Ishikawa (cell line): ENCODE measurements around the gene RBPJ.

Experiments
- CEBPB ChIP-seq: IDR thresholded peaks from 2 replicates; pipeline ENCODE4 v1.6.1; 2012
- CREB1 ChIP-seq: IDR thresholded peaks from 2 replicates; pipeline ENCODE4 v1.6.1; 2012; ENCODE audit warnings: low read depth
- EGR1 ChIP-seq: IDR thresholded peaks from 2 replicates; pipeline ENCODE4 v1.6.1; 2012
- EP300 ChIP-seq: IDR thresholded peaks from 2 replicates; pipeline ENCODE4 v1.6.1; 2012; ENCODE audit warnings: borderline replicate concordance
- FOXM1 ChIP-seq: IDR thresholded peaks from 2 replicates; pipeline ENCODE4 v1.6.1; 2012; ENCODE audit warnings: low read depth, borderline replicate concordance
- NFIC ChIP-seq: IDR thresholded peaks from 2 replicates; pipeline ENCODE4 v1.6.1; 2012
- RAD21 ChIP-seq: IDR thresholded peaks from 2 replicates; pipeline ENCODE4 v1.6.1; 2012; ENCODE audit warnings: low read depth
- TAF1 ChIP-seq: IDR thresholded peaks from 2 replicates; pipeline ENCODE4 v1.6.1; 2012; ENCODE audit warnings: low read depth, mild to moderate bottlenecking
- TCF12 ChIP-seq: IDR thresholded peaks from 2 replicates; pipeline ENCODE4 v1.6.1; 2012; ENCODE audit warnings: low read depth
- TEAD4 ChIP-seq: IDR thresholded peaks from 2 replicates; pipeline ENCODE4 v1.6.1; 2012
- YY1 ChIP-seq: IDR thresholded peaks from 2 replicates; pipeline ENCODE4 v1.6.1; 2012; ENCODE audit warnings: low read depth
- ZBTB7A ChIP-seq: IDR thresholded peaks from 2 replicates; pipeline ENCODE4 v1.6.1; 2012; ENCODE audit warnings: low read depth
- TF ChIP-seq, protein P1 (sequence below): IDR thresholded peaks from 2 replicates; pipeline ENCODE4 v1.6.1; 2012; ENCODE audit warnings: low read depth, mild to moderate bottlenecking
- TF ChIP-seq, protein P2 (sequence below): IDR thresholded peaks from 2 replicates; pipeline ENCODE4 v1.6.1; 2012
- TF ChIP-seq, protein P3 (sequence below): IDR thresholded peaks from 2 replicates; pipeline ENCODE4 v1.6.1; 2012

Gene RBPJ

DNA sequence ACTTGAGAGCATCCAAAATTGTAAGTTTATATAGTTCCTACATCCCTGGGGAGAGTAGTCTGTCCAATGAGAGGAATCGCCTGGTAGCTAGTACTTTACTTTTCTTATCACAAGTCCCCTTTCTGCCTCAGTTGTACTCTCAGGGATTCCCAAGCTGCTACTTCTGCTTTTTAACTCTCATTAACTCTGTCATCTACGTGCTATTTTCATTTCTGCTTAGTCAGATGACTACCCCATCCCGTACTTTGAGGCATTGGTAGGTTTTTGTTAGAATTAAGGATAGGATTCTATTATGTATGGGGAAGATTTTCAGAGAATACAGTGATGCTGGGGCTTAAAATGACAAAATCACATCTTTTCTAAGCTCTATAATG lies 24.7 kb downstream of the RBPJ start:
- TF ChIP-seq TAF1, result no peak

DNA sequence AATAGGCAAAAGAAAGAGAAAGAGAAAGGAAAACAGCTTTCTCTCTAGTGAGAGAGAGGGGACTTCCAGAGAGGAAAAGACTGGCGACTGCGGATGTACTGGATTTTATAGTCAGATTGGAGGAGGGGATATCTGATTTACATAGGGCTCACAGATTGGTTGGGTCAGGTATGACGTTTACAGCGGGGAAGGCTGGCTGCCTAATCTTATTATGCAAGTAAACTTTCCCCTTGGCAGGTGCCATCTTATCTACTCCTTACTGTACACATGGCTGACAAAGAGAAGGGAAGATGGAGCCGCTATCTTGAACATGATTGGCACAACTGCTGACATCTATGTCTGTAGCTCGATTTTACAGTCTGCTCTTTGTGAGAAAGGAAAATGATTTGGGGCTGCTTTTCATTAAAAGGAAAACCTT lies 25.4 kb downstream of the RBPJ start:
- TF ChIP-seq, protein P1, sequence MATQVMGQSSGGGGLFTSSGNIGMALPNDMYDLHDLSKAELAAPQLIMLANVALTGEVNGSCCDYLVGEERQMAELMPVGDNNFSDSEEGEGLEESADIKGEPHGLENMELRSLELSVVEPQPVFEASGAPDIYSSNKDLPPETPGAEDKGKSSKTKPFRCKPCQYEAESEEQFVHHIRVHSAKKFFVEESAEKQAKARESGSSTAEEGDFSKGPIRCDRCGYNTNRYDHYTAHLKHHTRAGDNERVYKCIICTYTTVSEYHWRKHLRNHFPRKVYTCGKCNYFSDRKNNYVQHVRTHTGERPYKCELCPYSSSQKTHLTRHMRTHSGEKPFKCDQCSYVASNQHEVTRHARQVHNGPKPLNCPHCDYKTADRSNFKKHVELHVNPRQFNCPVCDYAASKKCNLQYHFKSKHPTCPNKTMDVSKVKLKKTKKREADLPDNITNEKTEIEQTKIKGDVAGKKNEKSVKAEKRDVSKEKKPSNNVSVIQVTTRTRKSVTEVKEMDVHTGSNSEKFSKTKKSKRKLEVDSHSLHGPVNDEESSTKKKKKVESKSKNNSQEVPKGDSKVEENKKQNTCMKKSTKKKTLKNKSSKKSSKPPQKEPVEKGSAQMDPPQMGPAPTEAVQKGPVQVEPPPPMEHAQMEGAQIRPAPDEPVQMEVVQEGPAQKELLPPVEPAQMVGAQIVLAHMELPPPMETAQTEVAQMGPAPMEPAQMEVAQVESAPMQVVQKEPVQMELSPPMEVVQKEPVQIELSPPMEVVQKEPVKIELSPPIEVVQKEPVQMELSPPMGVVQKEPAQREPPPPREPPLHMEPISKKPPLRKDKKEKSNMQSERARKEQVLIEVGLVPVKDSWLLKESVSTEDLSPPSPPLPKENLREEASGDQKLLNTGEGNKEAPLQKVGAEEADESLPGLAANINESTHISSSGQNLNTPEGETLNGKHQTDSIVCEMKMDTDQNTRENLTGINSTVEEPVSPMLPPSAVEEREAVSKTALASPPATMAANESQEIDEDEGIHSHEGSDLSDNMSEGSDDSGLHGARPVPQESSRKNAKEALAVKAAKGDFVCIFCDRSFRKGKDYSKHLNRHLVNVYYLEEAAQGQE, result no peak
- TF ChIP-seq RAD21, result no peak
- TF ChIP-seq EGR1, result no peak
- TF ChIP-seq CREB1, result no peak
- TF ChIP-seq NFIC, result no peak
- TF ChIP-seq FOXM1, result no peak
- no peak for TF ChIP-seq TEAD4
- no peak for TF ChIP-seq EP300

DNA sequence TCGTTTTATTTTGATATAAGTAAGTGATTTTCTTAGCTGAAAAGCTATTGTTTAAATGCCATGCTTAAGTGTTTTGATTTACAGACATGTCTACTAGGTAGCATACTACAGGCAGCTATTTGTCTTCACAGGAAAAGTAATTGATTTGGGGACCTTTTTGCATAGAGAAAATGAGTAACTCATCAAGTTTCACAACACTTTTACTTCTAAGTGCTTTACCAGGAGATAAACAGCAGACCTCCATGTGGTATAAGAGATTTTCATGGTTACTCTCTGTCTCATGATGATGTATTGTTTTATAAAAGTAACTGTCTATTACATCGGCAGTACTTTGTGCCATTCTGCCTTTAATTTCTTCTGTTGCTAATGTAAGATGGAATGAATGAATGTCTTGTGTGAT lies 28.7 kb downstream of the RBPJ start:
- no peak for TF ChIP-seq NFIC
- no peak for TF ChIP-seq RAD21
- TF ChIP-seq, protein P2, sequence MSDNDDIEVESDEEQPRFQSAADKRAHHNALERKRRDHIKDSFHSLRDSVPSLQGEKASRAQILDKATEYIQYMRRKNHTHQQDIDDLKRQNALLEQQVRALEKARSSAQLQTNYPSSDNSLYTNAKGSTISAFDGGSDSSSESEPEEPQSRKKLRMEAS, result no peak
- TF ChIP-seq FOXM1, result no peak
- TF ChIP-seq ZBTB7A, result no peak
- no peak for TF ChIP-seq TAF1
- TF ChIP-seq EGR1, result no peak
- no peak for TF ChIP-seq TEAD4
- TF ChIP-seq YY1, result no peak

DNA sequence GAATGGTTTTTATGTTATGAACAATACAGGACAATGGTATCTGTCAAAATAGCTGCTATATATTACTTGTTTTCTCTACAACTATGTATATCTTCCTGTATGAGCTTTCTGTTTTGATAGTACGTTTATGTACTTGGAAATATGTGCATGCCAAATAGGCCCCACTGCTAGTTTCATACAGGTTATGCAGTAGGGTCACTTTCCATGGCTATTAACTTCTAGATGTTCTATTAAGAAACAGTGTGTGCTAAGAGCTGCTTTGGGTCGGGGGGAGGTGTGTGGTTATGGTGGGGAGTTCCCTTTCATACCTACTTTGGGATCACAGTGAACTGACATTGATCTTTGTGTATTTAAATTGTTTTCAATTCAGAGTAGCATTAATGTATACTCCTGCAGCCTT lies 30.9 kb downstream of the RBPJ start:
- TF ChIP-seq ZBTB7A (no peak), TAF1 (no peak), FOXM1 (no peak), CREB1 (no peak), TEAD4 (no peak)
- TF ChIP-seq, protein P2, result no peak

DNA sequence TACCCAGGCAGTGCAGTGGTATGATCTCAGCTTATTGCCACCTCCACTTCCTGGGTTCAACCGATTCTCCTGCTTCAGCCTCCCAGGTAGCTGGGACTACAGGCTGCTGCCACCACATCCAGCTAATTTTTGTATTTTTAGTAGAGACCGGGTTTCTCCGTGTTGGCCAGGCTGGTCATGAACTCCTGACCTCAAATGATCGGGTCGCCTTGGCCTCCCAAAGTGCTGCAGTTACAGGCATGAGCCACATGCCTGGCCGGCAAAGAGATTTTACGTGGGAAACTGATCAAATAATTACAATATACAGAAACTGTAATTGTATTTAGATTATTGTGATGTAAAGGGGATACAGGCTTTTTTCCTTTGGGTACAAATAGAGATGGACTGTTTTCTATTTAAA lies 33.7 kb downstream of the RBPJ start:
- TF ChIP-seq, protein P2, result no peak
- TF ChIP-seq, protein P1, result no peak
- no peak for TF ChIP-seq ZBTB7A
- TF ChIP-seq TCF12, result no peak
- no peak for TF ChIP-seq FOXM1

DNA sequence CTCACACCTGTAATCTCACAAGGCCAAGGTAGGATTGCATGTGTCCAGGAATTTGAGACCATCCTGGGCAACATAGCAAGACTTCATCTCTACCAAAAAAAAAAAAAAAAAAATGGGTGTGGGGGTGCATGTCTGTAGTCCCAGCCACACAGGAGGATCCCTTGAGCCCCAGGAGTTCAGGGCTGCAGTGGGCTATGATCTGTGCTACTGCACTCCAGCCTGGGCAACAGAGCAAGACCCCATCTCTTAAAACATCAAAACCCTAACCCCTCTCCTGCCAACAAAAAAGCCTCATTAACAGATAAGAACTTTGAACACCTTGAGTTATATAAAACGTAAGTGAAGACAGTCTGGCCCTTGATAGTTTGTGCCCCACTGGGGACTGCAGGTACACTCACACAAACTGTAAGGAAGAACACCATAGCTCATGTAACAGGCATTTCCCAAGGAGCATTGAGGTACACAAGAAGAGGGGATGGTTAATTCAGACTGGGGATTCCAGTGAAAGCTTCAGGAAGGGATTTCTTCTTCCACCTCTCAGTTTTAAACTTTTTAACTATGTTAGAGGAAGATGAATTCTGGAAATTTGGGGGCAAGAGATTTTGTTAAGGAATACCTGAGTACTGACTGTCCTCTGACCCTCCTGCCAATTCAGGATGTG lies 34.7 kb downstream of the RBPJ start:
- TF ChIP-seq CREB1 (no peak), CEBPB (no peak), ZBTB7A (no peak), FOXM1 (no peak), EGR1 (no peak), YY1 (no peak), TEAD4 (no peak), RAD21 (no peak), NFIC (no peak), TAF1 (no peak), TCF12 (no peak), EP300 (no peak)
- TF ChIP-seq, protein P2, result no peak
- TF ChIP-seq, protein P3, sequence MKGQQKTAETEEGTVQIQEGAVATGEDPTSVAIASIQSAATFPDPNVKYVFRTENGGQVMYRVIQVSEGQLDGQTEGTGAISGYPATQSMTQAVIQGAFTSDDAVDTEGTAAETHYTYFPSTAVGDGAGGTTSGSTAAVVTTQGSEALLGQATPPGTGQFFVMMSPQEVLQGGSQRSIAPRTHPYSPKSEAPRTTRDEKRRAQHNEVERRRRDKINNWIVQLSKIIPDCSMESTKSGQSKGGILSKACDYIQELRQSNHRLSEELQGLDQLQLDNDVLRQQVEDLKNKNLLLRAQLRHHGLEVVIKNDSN, result no peak
- TF ChIP-seq, protein P1, result no peak
